NCI-H2171 (cell line): ENCODE data around the gene MFAP4.
A peak's percentile ranks its signal among the peaks of the same experiment; 100 is the strongest.
"Not testable (repeated sequence)": the region's sequence is repeated elsewhere in the genome, so short reads cannot be mapped to it uniquely, and the experiment has no call there.

Experiments used
- DNase-seq: peaks from one replicate; lab custom pipeline; 2025; lab: John Stamatoyannopoulos, UW

Gene MFAP4

DNA sequence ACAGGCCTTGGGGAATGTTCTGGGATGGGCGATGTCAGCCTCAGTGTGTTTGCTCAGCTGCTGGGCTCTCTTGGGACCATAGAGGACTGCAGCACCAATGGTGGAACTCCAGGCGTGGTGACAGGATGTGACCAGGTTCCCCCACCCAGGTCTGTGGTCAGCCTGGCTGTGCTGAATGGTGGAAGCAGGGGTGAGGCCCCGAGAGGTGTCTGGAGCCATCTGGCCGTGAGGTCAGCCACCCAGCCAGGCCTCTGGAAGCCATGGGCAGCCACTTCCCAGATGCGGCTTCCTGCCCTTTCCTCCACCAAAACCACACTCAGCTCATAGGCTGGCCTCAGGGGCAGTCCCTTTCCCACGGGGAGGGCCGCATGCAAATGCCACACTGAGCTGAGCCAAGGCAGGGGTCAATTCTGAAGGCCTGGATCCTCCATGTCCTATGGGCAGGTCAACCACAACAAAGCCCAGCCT, 16.5 kb downstream of the MFAP4 start:
- DNase-seq = no peak

DNA sequence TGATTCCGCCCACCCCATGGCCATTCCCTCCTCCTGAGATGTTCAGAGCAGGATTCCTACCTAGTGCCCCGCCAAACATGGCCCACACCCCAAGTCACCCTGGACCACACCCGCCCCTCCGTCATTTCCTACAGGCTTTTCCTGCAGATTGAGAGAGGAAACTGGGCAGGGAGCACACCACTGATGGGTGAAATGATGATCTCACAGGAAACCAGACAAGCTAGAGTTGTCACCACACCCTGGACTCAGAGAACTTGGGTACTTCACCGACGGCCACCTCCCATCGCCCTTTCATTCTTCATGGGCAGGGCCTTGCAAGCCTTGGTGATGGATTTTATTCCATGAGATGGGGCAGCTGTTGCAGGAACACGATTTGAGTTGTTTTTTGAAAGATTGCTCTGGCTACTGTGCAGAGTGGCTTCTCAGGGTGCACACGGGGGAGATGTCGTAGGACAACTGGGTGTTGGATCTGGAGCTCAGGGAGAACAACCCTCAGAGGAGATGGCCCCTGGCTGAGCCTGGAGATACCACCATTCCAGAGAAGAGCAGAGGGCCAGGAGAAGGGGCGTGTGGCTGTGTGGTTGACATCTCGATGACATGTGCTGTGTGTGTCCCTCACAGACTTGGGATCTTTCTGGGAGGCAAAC, 17.0 kb downstream of the MFAP4 start:
- no peak for DNase-seq

GRCh38 chr17:19369107-19369778, 17.7 kb downstream of the MFAP4 start:
- DNase-seq = no peak

- no peak for DNase-seq
These were observed 18.8 kb downstream of the MFAP4 start for GRCh38 chr17:19368229-19368628.

DNA sequence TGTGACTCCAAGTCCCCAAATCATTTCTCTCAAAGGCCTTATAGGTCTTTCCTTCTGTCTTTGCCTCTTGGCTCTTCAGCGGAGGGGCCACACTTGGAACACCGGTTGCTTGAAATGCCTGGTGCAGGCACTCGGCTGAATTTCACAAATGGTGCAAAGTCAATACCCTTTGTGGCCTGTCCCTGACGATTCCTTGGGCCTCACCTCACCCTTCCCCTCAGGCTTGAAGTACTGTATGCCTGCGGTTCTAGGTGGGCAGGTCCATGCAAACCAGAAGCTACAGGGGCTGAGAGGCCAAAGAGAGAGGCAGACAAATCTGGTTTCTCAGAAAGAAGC, 20.4 kb downstream of the MFAP4 start:
- DNase-seq = no peak

DNA sequence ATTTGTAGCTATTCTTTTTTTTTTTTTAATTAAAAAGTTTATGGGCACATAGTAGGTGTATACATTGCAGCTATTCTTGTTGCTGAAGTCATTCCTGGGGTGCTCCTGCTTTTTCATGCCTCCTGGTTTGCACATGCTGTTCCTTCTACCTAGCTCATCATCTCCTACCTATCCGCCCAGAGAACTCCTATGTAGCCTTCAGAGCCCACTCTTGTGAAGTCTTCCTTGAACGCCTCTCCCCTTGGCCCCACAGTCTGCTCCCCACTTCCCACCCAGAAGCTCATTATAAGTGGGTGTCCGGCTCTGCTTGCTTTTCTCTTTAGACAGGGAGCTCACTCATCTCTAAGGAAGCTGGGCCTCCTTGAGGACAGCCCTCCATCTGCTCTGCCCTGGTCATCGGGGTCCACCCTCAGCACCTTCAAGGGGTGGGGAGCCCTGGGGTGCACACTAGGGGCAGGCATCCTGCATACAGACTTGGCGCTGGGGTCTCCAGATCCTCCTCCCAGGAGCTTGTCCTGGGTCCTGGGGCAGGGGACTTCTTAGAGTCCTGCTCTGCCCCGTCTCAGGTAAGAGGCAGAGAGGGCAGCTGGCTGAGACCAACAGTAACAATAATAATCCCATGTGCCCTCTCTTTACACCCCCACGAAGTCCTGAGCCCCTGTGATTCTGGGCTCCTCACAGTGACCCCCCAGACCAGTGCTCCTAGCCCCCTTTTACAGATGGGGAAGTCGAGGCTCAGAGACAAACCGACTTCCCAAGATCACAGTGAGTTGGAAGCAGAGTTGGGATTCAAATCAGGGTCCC, 21.0 kb downstream of the MFAP4 start:
- DNase-seq = no peak

DNA sequence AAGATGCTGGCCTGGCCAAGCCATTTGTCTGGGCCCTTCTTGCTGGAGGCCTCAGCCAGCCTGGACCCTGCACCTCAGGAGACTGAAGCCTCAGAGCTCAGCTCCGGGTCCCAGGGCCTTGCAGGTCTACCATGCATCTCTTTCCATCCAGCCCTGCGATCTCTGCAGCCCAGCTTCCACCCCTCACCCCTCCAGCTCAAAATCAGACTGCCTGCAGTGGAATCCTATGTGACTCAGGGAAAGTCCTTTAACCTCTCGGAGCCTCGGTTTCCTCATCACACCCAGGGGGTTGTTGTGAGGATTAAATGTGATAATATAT, 21.5 kb downstream of the MFAP4 start:
- no peak for DNase-seq

- DNase-seq = no peak
These were observed 22.1 kb downstream of the MFAP4 start for GRCh38 chr17:19364699-19365498.

- DNase-seq = no peak
These were observed 23.4 kb downstream of the MFAP4 start for GRCh38 chr17:19363460-19364035.

DNA sequence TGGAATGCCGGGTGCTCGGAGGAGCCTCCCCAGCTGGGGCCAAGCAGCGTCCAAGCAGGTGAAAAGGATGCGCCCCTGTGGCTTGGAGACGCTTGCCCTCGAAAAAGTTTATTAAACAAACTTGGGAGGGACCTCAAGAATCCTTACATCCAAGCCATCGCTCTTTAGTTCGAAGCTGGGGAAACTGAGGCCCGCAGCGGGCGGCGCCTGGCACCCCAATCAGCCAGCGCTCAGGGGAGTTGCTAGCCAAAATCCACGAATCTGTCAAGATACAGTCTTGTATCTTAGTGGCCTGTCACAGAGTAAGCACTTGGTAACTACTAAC, 23.9 kb downstream of the MFAP4 start:
- DNase-seq = no peak

DNA sequence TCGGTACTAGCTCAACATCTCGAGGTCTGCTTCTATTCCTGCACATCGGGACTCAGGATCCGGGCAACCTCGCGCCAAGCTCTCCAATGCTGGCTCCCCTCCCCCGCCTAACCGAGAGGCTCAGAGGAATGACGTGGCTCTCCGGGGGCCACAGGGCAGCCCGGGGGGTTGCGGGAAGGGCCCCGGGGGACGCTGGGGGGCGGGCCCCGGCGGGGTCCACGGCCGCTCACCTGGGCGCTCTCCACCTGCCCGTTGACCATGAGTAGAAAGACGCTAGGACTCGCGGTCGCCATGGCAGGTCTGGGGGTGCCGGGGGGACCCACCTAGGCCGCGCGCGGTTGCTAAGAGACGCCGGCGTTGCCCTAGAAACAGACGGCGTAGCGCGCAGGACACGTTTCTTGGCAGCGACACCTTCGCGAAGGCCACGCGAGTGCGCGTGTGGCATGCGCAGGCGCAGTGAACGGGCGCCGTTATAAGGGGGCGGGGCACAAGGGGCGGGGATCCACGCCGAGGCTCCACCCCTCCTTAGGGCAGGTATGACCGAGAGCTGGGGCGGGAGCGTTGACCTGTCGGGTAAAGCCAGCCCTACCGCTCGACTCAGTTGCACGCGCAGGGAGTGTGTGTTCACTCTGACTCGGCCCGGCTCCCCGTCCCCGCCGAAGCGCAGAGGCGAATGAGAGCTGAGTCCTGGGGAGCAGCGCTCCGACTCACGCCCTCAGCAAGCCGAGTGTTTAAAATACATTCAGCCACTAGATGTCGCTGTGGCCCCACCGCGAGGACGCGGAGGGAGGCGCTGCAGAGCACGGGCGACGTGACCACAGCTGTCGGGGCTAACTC, 24.5 kb downstream of the MFAP4 start, which contains the start of gene B9D1:
Gene B9D1 (minus strand): TSS at position 447 of the 837 bp plus-strand sequence. CDS start 154 bp downstream, at position 293.
- peak; percentile 93 for DNase-seq

GRCh38 chr17:19361944-19362276, 25.1 kb downstream of the MFAP4 start:
- no peak for DNase-seq

DNA sequence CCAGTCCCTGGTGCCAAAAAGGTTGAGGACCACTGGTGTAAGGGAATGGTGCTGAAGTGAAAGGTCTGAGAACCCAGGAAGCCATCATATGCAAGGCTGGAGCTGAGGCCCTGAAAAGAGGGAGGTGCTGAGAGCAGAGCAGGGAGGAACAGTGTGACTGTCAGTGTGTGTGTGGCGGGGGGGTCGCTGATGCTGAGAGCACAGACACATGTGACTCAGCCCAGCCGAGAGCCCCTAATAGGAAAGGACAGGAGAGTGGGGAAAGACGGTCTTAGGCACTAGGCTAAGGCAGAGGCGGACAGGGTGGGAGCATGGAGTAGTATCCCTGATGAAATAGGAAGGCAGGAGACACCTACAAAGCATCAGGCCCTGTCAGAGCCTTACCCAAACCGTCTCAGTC, 25.7 kb downstream of the MFAP4 start:
- no peak for DNase-seq

GRCh38 chr17:19360772-19361171, 26.2 kb downstream of the MFAP4 start:
- DNase-seq = no peak

DNA sequence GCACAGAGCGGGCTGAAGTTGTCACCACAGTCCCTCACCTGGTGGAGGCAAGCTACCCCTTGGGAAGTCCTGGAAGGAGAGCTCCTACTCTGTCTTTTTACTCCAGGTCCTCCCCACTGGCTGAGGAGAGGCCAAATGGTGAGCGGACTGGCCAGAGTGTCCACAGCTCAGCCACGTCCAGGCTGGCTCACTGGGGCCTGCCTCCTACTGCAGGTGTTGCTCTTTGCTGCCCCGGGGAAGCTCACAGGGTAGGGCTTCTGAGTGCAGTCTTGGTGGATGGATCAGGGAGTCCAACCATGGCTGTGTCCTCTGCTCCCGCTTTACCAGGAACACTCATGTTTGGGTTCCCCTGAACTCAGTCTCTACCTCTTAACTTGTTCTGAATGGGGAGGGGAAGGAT, 27.1 kb downstream of the MFAP4 start:
- no peak for DNase-seq

- no peak for DNase-seq
These were observed 27.8 kb downstream of the MFAP4 start for GRCh38 chr17:19359151-19359550.

GRCh38 chr17:19357761-19358160, 29.2 kb downstream of the MFAP4 start:
- no peak for DNase-seq

GRCh38 chr17:19357351-19357750, 29.6 kb downstream of the MFAP4 start:
- no peak for DNase-seq

GRCh38 chr17:19354748-19355147, 32.2 kb downstream of the MFAP4 start:
- no peak for DNase-seq

- not testable (repeated sequence) for DNase-seq
These were observed 33.6 kb downstream of the MFAP4 start for GRCh38 chr17:19353401-19353800.

DNA sequence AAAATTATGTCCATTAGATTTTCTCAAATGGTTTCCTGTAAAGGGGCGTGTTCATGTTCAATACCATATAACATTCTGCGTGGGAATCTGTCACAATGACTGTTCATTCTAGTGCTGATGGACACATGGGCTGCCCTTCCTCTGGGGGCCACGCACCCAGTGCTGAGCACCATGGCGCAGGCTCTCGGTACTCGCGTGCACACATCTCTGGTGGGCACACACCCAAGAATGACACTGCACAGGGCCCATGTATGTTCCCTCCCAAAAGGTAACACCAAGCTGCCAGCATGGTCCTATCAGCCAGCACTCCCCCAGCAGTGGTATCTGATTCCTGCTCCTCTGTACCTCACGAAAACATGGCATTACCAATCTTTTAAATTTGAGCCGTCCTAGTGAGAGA, 38.2 kb downstream of the MFAP4 start:
- DNase-seq = no peak
